Left ventricle myocardium inferior (tissue), 1 donor: ENCODE measurements around the gene KCTD12. TPM values are rescaled to one million over a fixed set of nuclear protein-coding genes. Genes with fewer than 3 reads are reported as not detected.

Experiments
- DNase-seq: peaks from one replicate; pipeline ENCODE4 v3.0.0-alpha.2; 2020
- H3K27ac ChIP-seq: fragments of 200-600 bp; replicated peaks from 2 replicates; pipeline ENCODE4 v1.8.0; 2021
- H3K27me3 ChIP-seq: fragments of 200-600 bp; 2 replicates; pipeline ENCODE4 v1.8.0; 2021; ENCODE audit warnings: low read depth
- H3K36me3 ChIP-seq: fragments of 200-600 bp; 2 replicates; pipeline ENCODE4 v1.8.0; 2021
- H3K4me1 ChIP-seq: fragments of 200-600 bp; 2 replicates; pipeline ENCODE4 v1.8.0; 2021
- H3K4me3 ChIP-seq: fragments of 200-600 bp; 2 replicates; pipeline ENCODE4 v1.8.0; 2021; ENCODE audit warnings: mild to moderate bottlenecking, moderate library complexity
- H3K9me3 ChIP-seq: fragments of 200-600 bp; replicated peaks from 2 replicates; pipeline ENCODE4 v1.8.0; 2021
- CTCF ChIP-seq: fragments of 200-600 bp; IDR thresholded peaks from 2 replicates; pipeline ENCODE4 v1.8.0; 2021; ENCODE audit warnings: antibody characterized with exemption, mild to moderate bottlenecking, borderline replicate concordance
- intact Hi-C: fragments of 100-400 bp; cut with micrococcal nuclease; formaldehyde crosslinking; loops from one replicate; pipeline ENCODE4 v1.11.0; 2022
- total RNA-seq: library from RNA; stranded (reverse); fragmentation: NEBNext Ultra II Directional; extraction: Animal tissue kit (Norgen Biotek cat#: 25700); gene quantifications from one replicate; pipeline ENCODE4 v1.2.1, GENCODE V29; 2021
- donor health status: DM: no; HTN: yes; CAD: no; lungs with severe emphysema.

The KCTD12 gene
- total RNA-seq, 1 donor from 2014 or later: 37.2 TPM

DNA sequence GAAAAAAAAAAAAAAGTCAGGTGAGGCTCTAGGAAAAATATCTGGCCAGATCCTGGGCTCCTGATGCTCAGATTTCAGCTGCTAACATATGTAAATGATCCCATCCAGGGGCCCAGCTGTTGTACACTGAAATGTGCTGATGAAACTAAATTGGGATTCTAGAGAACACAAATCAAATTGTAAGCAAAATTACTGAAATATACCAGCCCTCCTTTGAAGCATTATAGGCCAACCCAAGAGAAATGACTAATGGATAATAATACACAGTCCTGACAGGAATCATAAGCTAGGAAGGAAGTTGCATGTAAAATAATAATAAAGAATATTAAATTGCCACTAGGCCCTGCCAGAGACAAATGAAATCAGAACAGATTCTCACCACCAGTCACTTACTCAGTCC lies 17.8 kb downstream of the KCTD12 start:
- TF ChIP-seq CTCF: no peak
- Histone ChIP-seq H3K27me3 (no peaks in the 10 kb centered on the region), H3K4me3 (no peak overlapping the region), H3K4me1 (no peaks in the 10 kb centered on the region), H3K27ac (no peak overlapping the region), H3K9me3 (no peaks in the 10 kb centered on the region), H3K36me3 (no peaks in the 10 kb centered on the region)
- intact Hi-C loops: no loop called here
- no peak for DNase-seq

DNA sequence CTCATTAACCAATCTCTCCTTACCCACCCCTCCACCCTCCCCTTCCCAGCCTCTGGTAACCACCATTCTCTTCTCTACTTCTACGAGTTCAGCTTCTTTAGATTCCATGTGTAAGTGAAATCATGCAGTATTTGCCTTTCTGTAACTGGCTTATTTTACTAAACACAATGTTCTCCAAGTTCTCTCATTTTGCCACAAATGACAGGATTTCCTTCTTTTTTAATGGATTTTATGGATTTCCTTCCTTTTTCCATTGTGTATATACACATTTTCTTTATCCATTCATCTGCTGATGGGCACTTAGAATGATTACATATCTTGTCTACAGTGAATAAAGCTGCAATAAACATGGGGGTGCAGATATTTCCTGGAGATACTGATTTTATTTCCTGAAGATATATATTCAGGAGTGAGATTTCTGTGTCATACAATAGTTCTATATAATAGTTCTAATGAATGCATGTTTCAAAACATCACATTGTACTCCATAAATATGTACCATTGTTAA lies 20.2 kb downstream of the KCTD12 start:
- Histone ChIP-seq H3K4me1 (no peaks in the 10 kb centered on the region), H3K27me3 (no peaks in the 10 kb centered on the region), H3K9me3 (no peaks in the 10 kb centered on the region), H3K36me3 (no peaks in the 10 kb centered on the region), H3K27ac (no peak overlapping the region), H3K4me3 (no peak overlapping the region)
- DNase-seq: no peak
- intact Hi-C loops: no loop called here
- no peak for TF ChIP-seq CTCF

- no peaks in the 10 kb centered on the region for H3K4me1 ChIP-seq
- H3K9me3 ChIP-seq: no peaks in the 10 kb centered on the region
- no peak overlapping the region for H3K4me3 ChIP-seq
- DNase-seq: no peak
- H3K27ac ChIP-seq: no peak overlapping the region
- no peaks in the 10 kb centered on the region for H3K27me3 ChIP-seq
- TF ChIP-seq CTCF: no peak
- no peaks in the 10 kb centered on the region for H3K36me3 ChIP-seq
- intact Hi-C loops: no loop called here
These were observed 21.1 kb downstream of the KCTD12 start for GRCh38 chr13:76865109-76865508.

GRCh38 chr13:76864259-76864658 lies 21.9 kb downstream of the KCTD12 start:
- no peak for DNase-seq
- Histone ChIP-seq H3K27me3 (no peaks in the 10 kb centered on the region), H3K36me3 (no peaks in the 10 kb centered on the region), H3K9me3 (no peaks in the 10 kb centered on the region), H3K27ac (no peak overlapping the region), H3K4me1 (no peaks in the 10 kb centered on the region), H3K4me3 (no peak overlapping the region)
- no peak for TF ChIP-seq CTCF
- intact Hi-C loops: no loop called here

DNA sequence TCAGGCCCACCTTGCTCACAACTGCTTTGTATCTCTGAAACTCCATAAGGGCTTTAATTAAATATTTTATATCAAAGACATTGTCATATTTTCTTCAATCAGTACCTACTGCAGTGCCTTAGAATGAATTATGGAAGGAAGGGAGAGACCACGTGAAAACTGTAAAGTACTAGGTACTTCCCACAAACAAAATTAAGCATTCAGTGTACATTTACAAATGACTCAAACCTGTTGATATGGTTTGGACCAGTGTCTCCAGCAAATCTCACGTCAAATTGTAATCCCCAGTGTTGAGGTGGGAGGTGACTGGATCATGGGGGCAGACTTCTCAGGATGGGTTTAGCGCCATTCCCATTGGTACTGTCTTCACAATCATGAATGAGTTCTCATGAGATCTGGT lies 23.2 kb downstream of the KCTD12 start:
- intact Hi-C loops: no loop called here

More for the DNA sequence above, 23.2 kb downstream of the KCTD12 start:
- Histone ChIP-seq H3K9me3 (no peaks in the 10 kb centered on the region), H3K4me1 (no peaks in the 10 kb centered on the region), H3K4me3 (no peak overlapping the region), H3K27ac (no peak overlapping the region), H3K27me3 (no peaks in the 10 kb centered on the region), H3K36me3 (no peaks in the 10 kb centered on the region)
- TF ChIP-seq CTCF: no peak
- DNase-seq: no peak
